ENCODE measurements around the gene ARPC1B. TPM values are rescaled to one million over a fixed set of nuclear protein-coding genes. Genes with fewer than 3 reads are reported as not detected.
"Not testable (repeated sequence)": the region's sequence is repeated elsewhere in the genome, so short reads cannot be mapped to it uniquely, and the experiment has no call there.

ARPC1B gene
- total and polyA plus RNA-seq, 2 of the 8 experiments (the other 6 are each of a cell fraction or from before 2014, with no cell fraction given) = 64.5 to 115 TPM

GRCh38 chr7:99379693-99380031 lies 5.1 kb downstream of the ARPC1B start:
- H3K4me1 ChIP-seq (replicated peaks in 1 of 4; ENCODE audit: control insufficient read depth in 3 of 4, insufficient read depth in 4 of 4, low read length in 3 of 4); H2BK5ac ChIP-seq (ENCODE audit: low read depth, low read length); FAIRE-seq; H3K4me3 ChIP-seq (ENCODE audit: extremely low read depth in 1 of 4, insufficient read depth in 2 of 4, low read depth in 3 of 4, low read length in 4 of 4); H3K36me3 ChIP-seq (ENCODE audit: control insufficient read depth in 2 of 4, insufficient read depth in 4 of 4, low read length in 3 of 4); H2BK20ac ChIP-seq (ENCODE audit: low read length); H4K5ac ChIP-seq (ENCODE audit: insufficient read length, low read depth, low read length); H2AK5ac ChIP-seq (ENCODE audit: low read depth, low read length); H3K23me2 ChIP-seq (ENCODE audit: low read depth, low read length); DNase-seq (ENCODE audit: low read depth in 1 of 2, low spot score in 2 of 2); H2AFZ ChIP-seq (ENCODE audit: low read length); H3K14ac ChIP-seq (ENCODE audit: insufficient read length); H3K56ac ChIP-seq (replicated peaks; ENCODE audit: insufficient read length, low read depth, low read length); H3K27ac ChIP-seq (ENCODE audit: low read depth, low read length); H4K91ac ChIP-seq (replicated peaks; ENCODE audit: insufficient read length, low read length); H3K4ac ChIP-seq (replicated peaks; ENCODE audit: insufficient read length, low read depth, low read length); H4K8ac ChIP-seq (ENCODE audit: extremely low read depth, insufficient read depth, low read length); H2BK120ac ChIP-seq (replicated peaks; ENCODE audit: low read depth, low read length); H3K9ac ChIP-seq (replicated peaks in 1 of 4; ENCODE audit: extremely low read depth in 1 of 4, low read depth in 3 of 4, low read length in 3 of 4); H3K23ac ChIP-seq (ENCODE audit: insufficient read length); H2BK12ac ChIP-seq (ENCODE audit: low read depth, low read length); H3K9me3 ChIP-seq (ENCODE audit: insufficient read depth in 2 of 2, low read depth in 1 of 2, low read length in 1 of 2); H2BK15ac ChIP-seq (ENCODE audit: low read length); H3K27me3 ChIP-seq (replicated peaks in 1 of 4; ENCODE audit: control insufficient read depth in 3 of 4, extremely low read depth in 1 of 4, insufficient read depth in 3 of 4, low read length in 3 of 4); H3K18ac ChIP-seq (ENCODE audit: extremely low read depth, low read length): not testable (repeated sequence)
- Histone ChIP-seq H3K79me2 (ENCODE audit: control insufficient read depth in 1 of 2, insufficient read depth in 2 of 2, low read length in 2 of 2) (peaks cover 0 to 19% of the 10 kb centered on the region in 2 experiments; a peak in 2 of 4 replicates), H3K79me1 (ENCODE audit: low read depth, low read length) (peaks cover 16% of the 10 kb centered on the region), H3K4me2 (ENCODE audit: insufficient read depth in 1 of 2, low read depth in 2 of 2, low read length in 2 of 2) (peak overlapping the region in 1 of 2 experiments; percentile 47; a peak in 1 of 4 replicates), H4K20me1 (replicated peaks in 1 of 2; ENCODE audit: control insufficient read depth in 1 of 2, insufficient read depth in 2 of 2, low read length in 2 of 2) (peaks cover 14 to 23% of the 10 kb centered on the region in 2 experiments)
- ChIA-PET CTCF (ENCODE audit: partially characterized antibody) (interaction anchor here (0.6 to 1.2 kb wide), 3 partner anchors 10 to 20 kb away, joined by 3 read pairs; no protein-coding TSS in a partner anchor), POLR2A (ENCODE audit: partially characterized antibody) (interaction anchor here (0.6 to 2.9 kb wide), 4 partner anchors 9 to 29 kb away, joined by 3 to 19 read pairs (median 5); partner anchors contain the start of genes BUD31 and PDAP1)
- WGBS, 2 experiments (ENCODE audit: extremely low coverage in 1 of 2, insufficient coverage in 1 of 2, insufficient read length in 1 of 2, insufficient replicate concordance in 2 of 2, low coverage in 1 of 2, low lambda C conversion rate in 2 of 2, missing lambda C conversion rate in 1 of 2) = 98% methylated on average over 6 of the region's 7 CpGs; no CpG with 5 or more reads in 1 of the 2 experiments

All from H1 (cell line).